Keratinocyte (primary cell): ENCODE data around the gene MED31.

Experiments used
- EZH2 ChIP-seq: IDR thresholded peaks from one replicate; pipeline ENCODE4 v1.6.1; 2012; ENCODE audit warnings: inconsistent platforms, mild to moderate bottlenecking, low read length, moderate library complexity
- TF ChIP-seq, protein P1 (sequence below), 3 experiments: IDR thresholded peaks in 1 of 3; conservative IDR thresholded peaks in 1 of 3; optimal IDR thresholded peaks in 1 of 3; 2 replicates in 2 of 3; 3 replicates in 1 of 3; pipeline versions ENCODE3 to v1.5.1; 2011; ENCODE audit warnings: low read length in 3 of 3, mild to moderate bottlenecking in 3 of 3, moderate library complexity in 2 of 3, control low read depth in 1 of 3, inconsistent platforms in 1 of 3; ENCODE audit not compliant: insufficient read depth in 2 of 3; ENCODE audit errors: extremely low read depth in 1 of 3

DNA sequence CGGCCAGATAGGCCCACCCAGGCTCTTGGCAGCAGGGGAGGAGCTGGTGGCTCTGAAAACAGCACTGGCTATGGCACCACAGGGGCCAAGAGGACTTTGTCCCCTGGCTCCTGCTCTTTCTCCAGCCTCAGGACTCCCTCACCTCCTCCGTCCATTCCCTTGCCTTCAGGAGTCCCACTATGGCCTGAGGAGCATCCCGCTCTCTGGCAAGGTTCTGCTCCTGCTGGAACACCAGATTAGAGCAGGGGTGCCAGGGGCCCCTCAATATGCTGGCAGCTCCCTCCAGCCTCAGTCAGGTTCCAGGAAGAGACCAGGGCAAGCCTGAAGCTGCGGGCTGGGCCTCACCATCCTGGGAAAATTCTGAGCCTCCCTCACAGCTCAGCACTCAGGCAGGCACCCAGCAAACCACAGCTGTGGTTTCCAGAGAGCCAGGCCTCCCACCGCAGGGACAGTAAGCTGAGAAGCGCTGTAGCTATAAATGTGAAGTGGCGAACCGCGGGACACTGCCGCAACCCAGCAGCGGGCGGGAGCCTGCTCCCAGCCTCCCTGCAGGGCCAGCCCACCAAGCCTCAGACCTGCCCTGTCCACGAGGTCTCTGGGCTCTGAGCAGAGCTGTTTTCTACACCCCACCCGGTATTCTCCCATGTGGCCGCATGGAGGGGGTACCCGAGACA is 25.9 kb upstream of the MED31 start:
- TF ChIP-seq, protein P1, sequence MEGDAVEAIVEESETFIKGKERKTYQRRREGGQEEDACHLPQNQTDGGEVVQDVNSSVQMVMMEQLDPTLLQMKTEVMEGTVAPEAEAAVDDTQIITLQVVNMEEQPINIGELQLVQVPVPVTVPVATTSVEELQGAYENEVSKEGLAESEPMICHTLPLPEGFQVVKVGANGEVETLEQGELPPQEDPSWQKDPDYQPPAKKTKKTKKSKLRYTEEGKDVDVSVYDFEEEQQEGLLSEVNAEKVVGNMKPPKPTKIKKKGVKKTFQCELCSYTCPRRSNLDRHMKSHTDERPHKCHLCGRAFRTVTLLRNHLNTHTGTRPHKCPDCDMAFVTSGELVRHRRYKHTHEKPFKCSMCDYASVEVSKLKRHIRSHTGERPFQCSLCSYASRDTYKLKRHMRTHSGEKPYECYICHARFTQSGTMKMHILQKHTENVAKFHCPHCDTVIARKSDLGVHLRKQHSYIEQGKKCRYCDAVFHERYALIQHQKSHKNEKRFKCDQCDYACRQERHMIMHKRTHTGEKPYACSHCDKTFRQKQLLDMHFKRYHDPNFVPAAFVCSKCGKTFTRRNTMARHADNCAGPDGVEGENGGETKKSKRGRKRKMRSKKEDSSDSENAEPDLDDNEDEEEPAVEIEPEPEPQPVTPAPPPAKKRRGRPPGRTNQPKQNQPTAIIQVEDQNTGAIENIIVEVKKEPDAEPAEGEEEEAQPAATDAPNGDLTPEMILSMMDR (optimal IDR thresholded peaks at IDR 0.05 in 1 of 3, IDR thresholded peaks at IDR 0.05 in 1 of 3, conservative IDR thresholded peaks at IDR 0.05 in 1 of 3; ENCODE audit: extremely low read depth in 1 of 3, insufficient read depth in 2 of 3, low read length in 3 of 3), result no peak
- TF ChIP-seq EZH2, result no peak
